AG08395 (cell line): ENCODE data around the gene CELA3A.
"Not testable (repeated sequence)": the region's sequence is repeated elsewhere in the genome, so short reads cannot be mapped to it uniquely, and the experiment has no call there.

Experiments used
- DNase-seq: peaks from one replicate; pipeline ENCODE4 v3.0.0; 2012; ENCODE audit warnings: mixed read lengths, low spot score

CELA3A gene

GRCh38 chr1:21981253-21981652 is 20.2 kb upstream of the CELA3A start:
- DNase-seq: not testable (repeated sequence)

GRCh38 chr1:21982122-21982521 is 19.3 kb upstream of the CELA3A start:
- not testable (repeated sequence) for DNase-seq

- not testable (repeated sequence) for DNase-seq
Measured at GRCh38 chr1:21983539-21983938, 17.9 kb upstream of the CELA3A start.

- not testable (repeated sequence) for DNase-seq
Measured at GRCh38 chr1:21985893-21986292, 15.6 kb upstream of the CELA3A start.

GRCh38 chr1:21986386-21986785 is 15.1 kb upstream of the CELA3A start:
- not testable (repeated sequence) for DNase-seq

- DNase-seq: not testable (repeated sequence)
Measured at GRCh38 chr1:21989672-21990393, 11.6 kb upstream of the CELA3A start.

GRCh38 chr1:21992186-21992585 is 9.3 kb upstream of the CELA3A start:
- not testable (repeated sequence) for DNase-seq

GRCh38 chr1:21994716-21995115 is 6.7 kb upstream of the CELA3A start:
- not testable (repeated sequence) for DNase-seq

GRCh38 chr1:21996663-21996970 is 4.8 kb upstream of the CELA3A start:
- not testable (repeated sequence) for DNase-seq

- DNase-seq: not testable (repeated sequence)
Measured at GRCh38 chr1:21997891-21998623, 3.4 kb upstream of the CELA3A start.

- DNase-seq: not testable (repeated sequence)
Measured at GRCh38 chr1:21998624-21999294, 2.7 kb upstream of the CELA3A start.

- not testable (repeated sequence) for DNase-seq
Measured at GRCh38 chr1:21999645-22000044, 1.8 kb upstream of the CELA3A start.

GRCh38 chr1:22002461-22002860 is 1.0 kb downstream of the CELA3A start:
- DNase-seq: not testable (repeated sequence)

- DNase-seq: not testable (repeated sequence)
Measured at GRCh38 chr1:22002875-22003274, 1.4 kb downstream of the CELA3A start.

GRCh38 chr1:22003959-22004358 is 2.5 kb downstream of the CELA3A start:
- DNase-seq: not testable (repeated sequence)

GRCh38 chr1:22005261-22006149 is 4.0 kb downstream of the CELA3A start:
- not testable (repeated sequence) for DNase-seq

GRCh38 chr1:22006736-22007135 is 5.3 kb downstream of the CELA3A start:
- DNase-seq: not testable (repeated sequence)

- DNase-seq: not testable (repeated sequence)
Measured at GRCh38 chr1:22007262-22007661, 5.8 kb downstream of the CELA3A start.

- DNase-seq: not testable (repeated sequence)
Measured at GRCh38 chr1:22009566-22009965, 8.1 kb downstream of the CELA3A start.

- not testable (repeated sequence) for DNase-seq
Measured at GRCh38 chr1:22012752-22013151, 11.3 kb downstream of the CELA3A start.

GRCh38 chr1:22014575-22015206 is 13.2 kb downstream of the CELA3A start:
- DNase-seq: not testable (repeated sequence)
